K562 (cell line): ENCODE measurements around the gene OR2Z1. TPM values are rescaled to one million over a fixed set of nuclear protein-coding genes. Genes with fewer than 3 reads are reported as not detected.

Experiments
- ATAC-seq: fragments of 200-7000 bp; cut with Tn5 transposase; 3 replicates; pipeline ENCODE4 v1.9.1; 2020; ENCODE audit warnings: moderate library complexity
- BruUV-seq: library from RNA; stranded (reverse); fragments of 400-500 nt; replicated peaks from 2 replicates; lab custom pipeline; 2021; lab: Mats Ljungman, UMichigan
- CTCF ChIA-PET: fragments of 300-600 bp; formaldehyde crosslinking; extraction: SDS; loops from one replicate; lab custom pipeline; 2021; ENCODE audit warnings: low intra/inter-chr PET ratio; lab: Yijun Ruan, JAX
- POLR2A ChIA-PET: fragments of 300-600, 350-650 bp; sonication (Branson Sonifier 250); formaldehyde crosslinking; extraction: SDS; loops from one replicate; lab custom pipeline; 2021; ENCODE audit warnings: antibody characterized with exemption, inconsistent platforms; lab: Yijun Ruan, JAX
- DNase-seq, 4 experiments: peaks; one replicate each; pipeline versions ENCODE4 v3.0.0 to v3.0.0-alpha.2; 2011 to 2018; ENCODE audit warnings: low spot score in 3 of 4, mixed read lengths in 3 of 4; ENCODE audit errors: extremely low read depth in 1 of 4
- FAIRE-seq: peaks from 2 replicates; lab custom pipeline; 2011; peaks lifted over from hg19 to GRCh38; lab: Jason Lieb, UNC
- H2AFZ ChIP-seq: 2 replicates; pipeline ENCODE4 v1.6.0; 2011; ENCODE audit warnings: low read depth, low read length, control low read depth, inconsistent platforms
- H3K27ac ChIP-seq: fragments of 200-600 bp; 3 replicates; pipeline ENCODE4 v1.8.0; 2011; ENCODE audit warnings: low read depth, mild to moderate bottlenecking, control low read depth, inconsistent platforms, low read length, moderate library complexity, mixed read lengths; ENCODE audit errors: extremely low read depth
- H3K27me3 ChIP-seq, 2 experiments: fragments of 300-600 bp in 1 of 2; 2 replicates in 1 of 2; 3 replicates in 1 of 2; pipeline versions ENCODE4 v1.6.0 to v1.8.0; 2011; ENCODE audit warnings: inconsistent platforms in 2 of 2, low read length in 2 of 2, mild to moderate bottlenecking in 1 of 2, mixed read lengths in 1 of 2, moderate library complexity in 1 of 2; ENCODE audit not compliant: control insufficient read depth in 2 of 2, insufficient read depth in 2 of 2
- H3K36me3 ChIP-seq: fragments of 300-600 bp; 3 replicates; pipeline ENCODE4 v1.8.0; 2011; ENCODE audit warnings: mild to moderate bottlenecking, low read length, inconsistent platforms; ENCODE audit not compliant: control insufficient read depth, insufficient read depth
- H3K4me1 ChIP-seq, 2 experiments: fragments of 200-600 bp in 1 of 2; replicated peaks in 1 of 2; 2 replicates in 1 of 2; 3 replicates in 1 of 2; pipeline versions ENCODE4 v1.5.1 to v1.8.0; 2011; ENCODE audit warnings: inconsistent platforms in 2 of 2, low read length in 2 of 2, mild to moderate bottlenecking in 1 of 2, mixed read lengths in 1 of 2, moderate library complexity in 1 of 2; ENCODE audit not compliant: control insufficient read depth in 2 of 2, insufficient read depth in 2 of 2
- H3K4me2 ChIP-seq: 2 replicates; pipeline ENCODE4 v1.6.1; 2011; ENCODE audit warnings: low read length, control low read depth, inconsistent platforms, mixed read lengths; ENCODE audit not compliant: insufficient read depth
- H3K4me3 ChIP-seq: fragments of 200-600 bp; sonication (generic), shearing (Covaris generic); 2 replicates; pipeline ENCODE4 v1.5.1; 2016; ENCODE audit warnings: control low read depth, inconsistent platforms
- H3K79me2 ChIP-seq: fragments of 200-600 bp; 3 replicates; pipeline ENCODE4 v1.8.0; 2011; ENCODE audit warnings: low read length, inconsistent platforms; ENCODE audit not compliant: control insufficient read depth, insufficient read depth
- H3K9ac ChIP-seq, 2 experiments: 2 replicates each; pipeline versions ENCODE4 v1.6.0 to v1.6.1; 2011; ENCODE audit warnings: low read depth in 2 of 2, low read length in 2 of 2, control low read depth in 1 of 2, inconsistent platforms in 1 of 2, mild to moderate bottlenecking in 1 of 2, mixed read lengths in 1 of 2; ENCODE audit not compliant: insufficient read depth in 1 of 2
- H3K9me1 ChIP-seq: one replicate; pipeline ENCODE4 v1.6.0; 2011; ENCODE audit warnings: inconsistent platforms, mild to moderate bottlenecking, low read length, moderate library complexity; ENCODE audit not compliant: control insufficient read depth, insufficient read depth
- H3K9me3 ChIP-seq: replicated peaks from 2 replicates; pipeline ENCODE4 v1.5.1; 2011; ENCODE audit warnings: low read depth, low read length, inconsistent platforms; ENCODE audit not compliant: control insufficient read depth, insufficient read depth
- H4K20me1 ChIP-seq: replicated peaks from 2 replicates; pipeline ENCODE4 v1.6.1; 2011; ENCODE audit warnings: low read length, inconsistent platforms, mixed read lengths; ENCODE audit not compliant: control insufficient read depth, insufficient read depth
- AFF1 ChIP-seq, 2 experiments: fragments of 450-650 bp; IDR thresholded peaks; 2 replicates each; pipeline ENCODE4 v1.6.1; 2018; ENCODE audit warnings: mild to moderate bottlenecking in 2 of 2, low read depth in 1 of 2; ENCODE audit not compliant: partially characterized antibody in 2 of 2
- EHMT2 ChIP-seq: fragments of 450-650 bp; IDR thresholded peaks from 2 replicates; pipeline ENCODE4 v1.6.1; 2018; ENCODE audit warnings: antibody characterized with exemption
- ELF4 ChIP-seq: fragments of 450-650 bp; formaldehyde crosslinking; IDR thresholded peaks from 2 replicates; pipeline ENCODE4 v1.4.0; 2022; ENCODE audit warnings: missing genetic modification characterization
- MGA ChIP-seq: fragments of 450-650 bp; IDR thresholded peaks from 2 replicates; pipeline ENCODE4 v1.6.1; 2016; ENCODE audit warnings: mild to moderate bottlenecking, moderate library complexity
- ZC3H8 ChIP-seq: fragments of 450-650 bp; IDR thresholded peaks from 2 replicates; pipeline ENCODE4 v1.6.1; 2017
- WGBS: fragments of 100-300 bp; shearing (Covaris generic); methylation state at CpG from one replicate; pipeline ENCODE4 v1.1.6; 2016; ENCODE audit warnings: low coverage, mixed read lengths; ENCODE audit not compliant: insufficient coverage; ENCODE audit errors: missing lambda C conversion rate; 5-methylcytosine and 5-hydroxymethylcytosine counted together
- in situ Hi-C: fragments of 300-500 bp; cut with MboI; formaldehyde crosslinking; loops from 4 replicates; pipeline ENCODE4 v1.15.0; 2018; ENCODE audit warnings: inconsistent platforms, mixed read lengths
- intact Hi-C: fragments of 100-400 bp; cut with micrococcal nuclease; formaldehyde crosslinking; loops from 2 replicates; pipeline ENCODE4 v1.14.2; 2022
- polyA plus RNA-seq, 8 experiments: library from polyadenylated mRNA; depleted of rRNA in 4 of 8; stranded (reverse) in 5 of 8; unstranded in 3 of 8; fragments of >200 nt; fragmentation: Nextera tagmentation in 2 of 8; fragmentation: Illumina TruSeq in 1 of 8; extraction: Ambion mirVana in 2 of 8; extraction: Trizol in 1 of 8; gene quantifications; 2 replicates each; pipeline versions ENCODE4 v1.2.1 to v1.2.3, GENCODE V29; 2011 to 2014; ENCODE audit warnings: inconsistent platforms in 1 of 8, missing spikeins in 1 of 8
- total RNA-seq, 7 experiments: library from RNA; depleted of rRNA in 6 of 7; stranded (reverse); fragments of >200 nt in 6 of 7; fragmentation: Illumina TruSeq in 2 of 7; extraction: Trizol in 2 of 7; gene quantifications; 2 replicates each; pipeline versions ENCODE4 v1.2.1 to v1.2.3, GENCODE V29; 2011 to 2021; ENCODE audit warnings: low replicate concordance in 1 of 7

OR2Z1 gene
- total and polyA plus RNA-seq, 9 of the 15 experiments (the other 6 are each of a cell fraction or from before 2014, with no cell fraction given) = 0.13 TPM; not detected in 8

GRCh38 chr19:8731428-8732169, 10.2 kb downstream of the OR2Z1 start:
- no TSS peak for BruUV-seq
- no peaks in the 10 kb centered on the region for H3K36me3 ChIP-seq
- CTCF ChIA-PET = no interaction called here
- FAIRE-seq = no peak
- 4% methylated on average over 19 of the region's 19 CpGs for WGBS
- peak in 2 of 4 experiments; percentile 31 to 32 for DNase-seq
- no peak overlapping the region for H2AFZ ChIP-seq
- H3K9me1 ChIP-seq = no peaks in the 10 kb centered on the region
- H3K4me3 ChIP-seq = no peak overlapping the region
- H3K9ac ChIP-seq = no peak overlapping the region
- in situ Hi-C loops (loop anchor here (10.0 kb wide), 1 partner anchor 53 kb away; no protein-coding TSS in a partner anchor), intact Hi-C loops (no loop called here)
- H3K27ac ChIP-seq = no peak overlapping the region
- POLR2A ChIA-PET = no interaction called here
- ATAC-seq = peak; percentile 69
- H3K79me2 ChIP-seq = no peaks in the 10 kb centered on the region
- no peaks in the 10 kb centered on the region for H4K20me1 ChIP-seq
- peaks cover 0 to 10% of the 10 kb centered on the region in 2 experiments; a peak in 1 of 5 replicates for H3K27me3 ChIP-seq
- no peaks in the 10 kb centered on the region for H3K4me1 ChIP-seq
- no peaks in the 10 kb centered on the region for H3K9me3 ChIP-seq
- no peak overlapping the region for H3K4me2 ChIP-seq
- TF ChIP-seq AFF1 (IDR thresholded peaks at IDR 0.05; ENCODE audit: low read depth in 1 of 2, partially characterized antibody in 2 of 2) (peak in 1 of 2 experiments; percentile 55), MGA (peak; percentile 48; the same call in 1 of the 2 replicates), EHMT2 (peak; percentile 97), ZC3H8 (no peak), ELF4 (CRISPR knock-in tag) (no peak)
